Fibroblast of lung (primary cell): Measurements from ENCODE around the gene KRT8.

Experiments used
- EZH2 ChIP-seq: IDR thresholded peaks from 2 replicates; pipeline ENCODE4 v1.5.1; 2012; ENCODE audit warnings: low read length, control low read depth, mild to moderate bottlenecking; ENCODE audit errors: missing control alignments
- TF ChIP-seq, protein P1 (sequence below), 2 donors: IDR thresholded peaks in 1 of 2; conservative IDR thresholded peaks in 1 of 2; 1 replicate in 1 of 2; 2 replicates in 1 of 2; pipeline ENCODE4 v1.5.1; 2011 to 2012; ENCODE audit warnings: low read length in 2 of 2, control low read depth in 1 of 2, inconsistent platforms in 1 of 2, low read depth in 1 of 2, mild to moderate bottlenecking in 1 of 2

DNA sequence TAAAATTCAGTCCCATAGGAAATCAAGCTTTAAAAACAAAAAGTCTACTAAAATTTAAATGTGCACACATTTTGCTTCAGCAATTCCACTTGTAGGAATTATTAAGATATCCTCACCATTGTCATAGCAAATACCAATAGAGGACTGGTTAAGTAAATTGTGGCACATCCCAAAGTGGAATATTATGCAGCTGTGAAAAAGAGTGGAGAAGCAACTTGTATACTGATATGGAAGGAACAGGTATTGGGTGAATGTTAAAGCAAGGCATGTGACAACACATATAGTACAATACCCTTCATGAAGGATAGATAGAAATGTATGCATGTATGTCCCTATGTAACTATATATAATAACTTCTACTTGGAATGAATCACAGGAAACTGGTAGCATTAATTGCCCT lies 11.9 kb downstream of the KRT8 start:
- TF ChIP-seq, protein P1, sequence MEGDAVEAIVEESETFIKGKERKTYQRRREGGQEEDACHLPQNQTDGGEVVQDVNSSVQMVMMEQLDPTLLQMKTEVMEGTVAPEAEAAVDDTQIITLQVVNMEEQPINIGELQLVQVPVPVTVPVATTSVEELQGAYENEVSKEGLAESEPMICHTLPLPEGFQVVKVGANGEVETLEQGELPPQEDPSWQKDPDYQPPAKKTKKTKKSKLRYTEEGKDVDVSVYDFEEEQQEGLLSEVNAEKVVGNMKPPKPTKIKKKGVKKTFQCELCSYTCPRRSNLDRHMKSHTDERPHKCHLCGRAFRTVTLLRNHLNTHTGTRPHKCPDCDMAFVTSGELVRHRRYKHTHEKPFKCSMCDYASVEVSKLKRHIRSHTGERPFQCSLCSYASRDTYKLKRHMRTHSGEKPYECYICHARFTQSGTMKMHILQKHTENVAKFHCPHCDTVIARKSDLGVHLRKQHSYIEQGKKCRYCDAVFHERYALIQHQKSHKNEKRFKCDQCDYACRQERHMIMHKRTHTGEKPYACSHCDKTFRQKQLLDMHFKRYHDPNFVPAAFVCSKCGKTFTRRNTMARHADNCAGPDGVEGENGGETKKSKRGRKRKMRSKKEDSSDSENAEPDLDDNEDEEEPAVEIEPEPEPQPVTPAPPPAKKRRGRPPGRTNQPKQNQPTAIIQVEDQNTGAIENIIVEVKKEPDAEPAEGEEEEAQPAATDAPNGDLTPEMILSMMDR (conservative IDR thresholded peaks at IDR 0.05 in 1 of 2, IDR thresholded peaks at IDR 0.05 in 1 of 2; ENCODE audit: low read depth in 1 of 2, low read length in 2 of 2): no peak
- TF ChIP-seq EZH2: no peak
